Breast epithelium (tissue), 4 donors: ENCODE measurements around the gene IFT80. TPM values are rescaled to one million over a fixed set of nuclear protein-coding genes. Genes with fewer than 3 reads are reported as not detected.

Experiments
- DNase-seq, 2 donors: peaks; one replicate each; pipeline ENCODE4 v3.0.0-alpha.2; 2019; ENCODE audit warnings: low spot score in 2 of 2
- H3K27ac ChIP-seq, 2 donors: fragments of 200-600 bp; sonication (generic) in 1 of 2; one replicate each; pipeline ENCODE4 v1.5.1; 2016 to 2019; ENCODE audit warnings: mild to moderate bottlenecking in 1 of 2
- H3K27me3 ChIP-seq, 2 donors: fragments of 200-600 bp; sonication (generic) in 1 of 2; one replicate each; pipeline versions ENCODE4 v1.5.1 to v1.6.0; 2017 to 2019; ENCODE audit warnings: control low read depth in 1 of 2, mild to moderate bottlenecking in 1 of 2
- H3K36me3 ChIP-seq: fragments of 200-600 bp; one replicate; pipeline ENCODE4 v1.5.1; 2019
- H3K4me1 ChIP-seq, 2 donors: fragments of 200-600 bp; sonication (generic); one replicate each; pipeline ENCODE4 v1.5.1; 2016 to 2019; ENCODE audit warnings: control low read depth in 1 of 2
- H3K4me3 ChIP-seq, 3 donors: fragments of 200-600 bp; sonication (generic); 1 replicate in 2 of 3; 2 replicates in 1 of 3; pipeline ENCODE4 v1.5.1; 2016 to 2019; ENCODE audit warnings: mild to moderate bottlenecking in 3 of 3, moderate library complexity in 2 of 3
- H3K9me3 ChIP-seq, 2 donors: fragments of 200-600 bp; sonication (generic) in 1 of 2; one replicate each; pipeline ENCODE4 v1.5.1; 2016 to 2019; ENCODE audit warnings: control low read depth in 1 of 2
- CTCF ChIP-seq, 3 donors: fragments of 450-650 bp; IDR thresholded peaks; one replicate each; pipeline ENCODE4 v1.5.1; 2016 to 2017; ENCODE audit warnings: antibody characterized with exemption in 3 of 3, mild to moderate bottlenecking in 3 of 3, moderate library complexity in 3 of 3
- POLR2A ChIP-seq: fragments of 450-650 bp; IDR thresholded peaks from one replicate; pipeline ENCODE4 v1.6.1; 2016; ENCODE audit warnings: antibody characterized with exemption, mild to moderate bottlenecking, moderate library complexity
- POLR2AphosphoS5 ChIP-seq, 3 donors: sonication (generic); formaldehyde crosslinking; IDR thresholded peaks; one replicate each; pipeline ENCODE4 v1.6.1; 2017; ENCODE audit warnings: antibody characterized with exemption in 3 of 3
- intact Hi-C: fragments of 100-400 bp; cut with DNase I; formaldehyde crosslinking; loops from one replicate; pipeline ENCODE4 v1.15.1; 2023; ENCODE audit warnings: low total_unique reads
- total RNA-seq, 3 donors: library from RNA; depleted of rRNA; stranded (reverse); fragments of >200 nt; gene quantifications; one replicate each; pipeline ENCODE4 v1.1.0, GENCODE V29; 2016

IFT80 gene
- total RNA-seq, 3 donors from 2014 or later: 18.4 to 41.0 (median 29.2) TPM

GRCh38 chr3:160400030-160400701, 1.1 kb upstream of the IFT80 start:
- peak overlapping the region; percentile 72 to 82 (median 78) for H3K4me3 ChIP-seq
- no peaks in the 10 kb centered on the region for H3K9me3 ChIP-seq
- no peaks in the 10 kb centered on the region for H3K27me3 ChIP-seq
- peak in 1 of 2 donors; percentile 18 for DNase-seq
- TF ChIP-seq CTCF (IDR thresholded peaks at IDR 0.05) (no peak), POLR2A (no peak), POLR2AphosphoS5 (IDR thresholded peaks at IDR 0.05) (no peak)
- peak overlapping the region; percentile 87 to 92 for H3K27ac ChIP-seq
- H3K4me1 ChIP-seq: peaks cover 0 to 6% of the 10 kb centered on the region in 2 donors
- intact Hi-C loops: no loop called here
- no peaks in the 10 kb centered on the region for H3K36me3 ChIP-seq

GRCh38 chr3:160398820-160399124, 253 bp downstream of the IFT80 start:
- Histone ChIP-seq H3K9me3 (no peaks in the 10 kb centered on the region), H3K27me3 (no peaks in the 10 kb centered on the region), H3K27ac (peak overlapping the region; percentile 87 to 92), H3K4me1 (peaks cover 0 to 6% of the 10 kb centered on the region in 2 donors), H3K4me3 (peak overlapping the region; percentile 72 to 82 (median 78)), H3K36me3 (no peaks in the 10 kb centered on the region)
- intact Hi-C loops: no loop called here
- TF ChIP-seq POLR2AphosphoS5 (IDR thresholded peaks at IDR 0.05) (no peak), POLR2A (no peak), CTCF (IDR thresholded peaks at IDR 0.05) (no peak)
- DNase-seq: no peak

GRCh38 chr3:160395297-160395696, 3.7 kb downstream of the IFT80 start:
- Histone ChIP-seq H3K36me3 (no peaks in the 10 kb centered on the region), H3K27me3 (no peaks in the 10 kb centered on the region), H3K27ac (no peak overlapping the region), H3K4me1 (no peaks in the 10 kb centered on the region), H3K4me3 (no peak overlapping the region), H3K9me3 (no peaks in the 10 kb centered on the region)
- TF ChIP-seq POLR2AphosphoS5 (IDR thresholded peaks at IDR 0.05) (no peak), CTCF (IDR thresholded peaks at IDR 0.05) (no peak), POLR2A (no peak)
- no peak for DNase-seq
- intact Hi-C loops: no loop called here

- Histone ChIP-seq H3K27me3 (no peaks in the 10 kb centered on the region), H3K4me1 (no peaks in the 10 kb centered on the region), H3K9me3 (no peaks in the 10 kb centered on the region), H3K4me3 (no peak overlapping the region), H3K36me3 (no peaks in the 10 kb centered on the region), H3K27ac (no peak overlapping the region)
- intact Hi-C loops: no loop called here
- no peak for TF ChIP-seq CTCF (IDR thresholded peaks at IDR 0.05)
- TF ChIP-seq POLR2AphosphoS5 (IDR thresholded peaks at IDR 0.05): no peak
- TF ChIP-seq POLR2A: no peak
- no peak for DNase-seq
Measured at GRCh38 chr3:160394009-160394392, 5.0 kb downstream of the IFT80 start.

- no peaks in the 10 kb centered on the region for H3K27me3 ChIP-seq
- H3K9me3 ChIP-seq: no peaks in the 10 kb centered on the region
- intact Hi-C loops: no loop called here
- DNase-seq: no peak
- no peak overlapping the region for H3K27ac ChIP-seq
- H3K4me3 ChIP-seq: no peak overlapping the region
- H3K4me1 ChIP-seq: no peaks in the 10 kb centered on the region
- no peaks in the 10 kb centered on the region for H3K36me3 ChIP-seq
- TF ChIP-seq CTCF (IDR thresholded peaks at IDR 0.05) (no peak), POLR2A (no peak), POLR2AphosphoS5 (IDR thresholded peaks at IDR 0.05) (no peak)
Measured at GRCh38 chr3:160393346-160394008, 5.5 kb downstream of the IFT80 start.
